Limb (tissue), 2 donors: ENCODE results near the gene USP17L18.
A peak's percentile ranks its signal among the peaks of the same experiment; 100 is the strongest.
"Not testable (repeated sequence)": the region's sequence is repeated elsewhere in the genome, so short reads cannot be mapped to it uniquely, and the experiment has no call there.

ENCODE experiments used
- DNase-seq, 2 donors: peaks; one replicate each; pipeline ENCODE4 v3.0.0-alpha.2; 2016; ENCODE audit errors: extremely low spot score in 2 of 2

The USP17L18 gene, protein sequence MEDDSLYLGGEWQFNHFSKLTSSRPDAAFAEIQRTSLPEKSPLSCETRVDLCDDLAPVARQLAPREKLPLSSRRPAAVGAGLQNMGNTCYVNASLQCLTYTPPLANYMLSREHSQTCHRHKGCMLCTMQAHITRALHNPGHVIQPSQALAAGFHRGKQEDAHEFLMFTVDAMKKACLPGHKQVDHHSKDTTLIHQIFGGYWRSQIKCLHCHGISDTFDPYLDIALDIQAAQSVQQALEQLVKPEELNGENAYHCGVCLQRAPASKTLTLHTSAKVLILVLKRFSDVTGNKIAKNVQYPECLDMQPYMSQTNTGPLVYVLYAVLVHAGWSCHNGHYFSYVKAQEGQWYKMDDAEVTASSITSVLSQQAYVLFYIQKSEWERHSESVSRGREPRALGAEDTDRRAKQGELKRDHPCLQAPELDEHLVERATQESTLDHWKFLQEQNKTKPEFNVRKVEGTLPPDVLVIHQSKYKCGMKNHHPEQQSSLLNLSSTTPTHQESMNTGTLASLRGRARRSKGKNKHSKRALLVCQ

DNA sequence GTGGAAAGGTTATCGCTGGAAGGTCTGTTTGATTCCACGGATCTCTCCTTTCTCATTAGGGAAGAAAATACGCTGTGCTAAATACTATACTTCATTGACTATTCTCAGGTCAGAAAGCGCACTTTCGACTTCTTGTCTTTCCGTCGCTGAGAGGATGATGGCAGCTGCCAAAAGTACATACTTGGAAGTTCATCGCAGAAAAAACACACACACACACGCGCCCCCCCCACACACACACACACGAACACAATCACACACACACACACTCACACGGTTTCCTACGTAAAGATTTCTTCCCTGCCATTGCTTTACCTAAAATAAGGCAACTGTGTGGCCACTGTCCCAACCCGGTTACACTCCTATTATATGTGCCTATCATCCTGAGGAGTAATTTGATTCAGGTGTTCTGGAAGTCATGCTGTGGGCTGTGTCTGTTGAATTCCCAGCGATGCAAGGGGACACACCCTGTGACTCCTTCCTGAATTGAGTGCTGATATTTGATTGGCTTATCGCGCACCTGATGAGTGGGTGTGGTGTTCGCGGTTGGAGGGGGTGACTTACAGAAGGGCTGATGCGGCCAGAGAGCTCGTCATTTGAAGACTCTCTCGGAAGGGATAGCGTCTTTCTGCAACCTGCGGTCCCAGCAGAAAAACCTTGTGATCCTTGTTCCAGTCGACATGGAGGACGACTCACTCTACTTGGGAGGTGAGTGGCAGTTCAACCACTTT, at the start of gene USP17L18:
USP17L18 (plus strand) TSS at position 678 of the 728 bp plus-strand sequence; CDS start at position 678, 0 bp downstream.
- not testable (repeated sequence) for DNase-seq

DNA sequence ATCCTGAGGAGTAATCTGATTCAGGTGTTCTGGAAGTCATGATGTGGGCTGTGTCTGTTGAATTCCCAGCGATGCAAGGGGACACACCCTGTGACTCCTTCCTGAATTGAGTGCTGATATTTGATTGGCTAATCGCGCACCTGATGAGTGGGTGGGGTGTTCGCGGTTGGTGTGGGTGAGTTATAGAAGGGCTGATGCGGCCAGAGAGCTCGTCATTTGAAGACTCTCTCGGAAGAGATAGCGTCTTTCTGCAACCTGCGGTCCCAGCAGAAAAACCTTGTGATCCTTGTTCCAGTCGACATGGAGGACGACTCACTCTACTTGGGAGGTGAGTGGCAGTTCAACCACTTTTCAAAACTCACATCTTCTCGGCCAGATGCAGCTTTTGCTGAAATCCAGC, 38.1 kb upstream of the USP17L18 start, which contains the start of gene USP17L10:
USP17L10 (plus strand) TSS at position 301 of the 400 bp plus-strand sequence; CDS start at position 301, 0 bp downstream.
- not testable (repeated sequence) for DNase-seq

DNA sequence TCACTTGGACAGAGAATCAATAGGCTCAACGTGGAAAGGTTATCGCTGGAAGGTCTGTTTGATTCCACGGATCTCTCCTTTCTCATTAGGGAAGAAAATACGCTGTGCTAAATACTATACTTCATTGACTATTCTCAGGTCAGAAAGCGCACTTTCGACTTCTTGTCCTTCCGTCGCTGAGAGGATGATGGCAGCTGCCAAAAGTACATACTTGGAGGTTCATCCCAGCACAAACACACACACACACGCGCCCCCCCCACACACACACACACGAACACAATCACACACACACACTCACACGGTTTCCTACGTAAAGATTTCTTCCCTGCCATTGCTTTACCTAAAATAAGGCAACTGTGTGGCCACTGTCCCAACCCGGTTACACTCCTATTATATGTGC, 33.7 kb upstream of the USP17L18 start:
- not testable (repeated sequence) for DNase-seq

DNA sequence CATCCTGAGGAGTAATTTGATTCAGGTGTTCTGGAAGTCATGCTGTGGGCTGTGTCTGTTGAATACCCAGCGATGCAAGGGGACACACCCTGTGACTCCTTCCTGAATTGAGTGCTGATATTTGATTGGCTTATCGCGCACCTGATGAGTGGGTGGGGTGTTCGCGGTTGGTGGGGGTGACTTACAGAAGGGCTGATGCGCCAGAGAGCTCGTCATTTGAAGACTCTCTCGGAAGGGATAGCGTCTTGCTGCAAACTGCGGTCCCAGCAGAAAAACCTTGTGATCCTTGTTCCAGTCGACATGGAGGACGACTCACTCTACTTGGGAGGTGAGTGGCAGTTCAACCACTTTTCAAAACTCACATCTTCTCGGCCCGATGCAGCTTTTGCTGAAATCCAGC, 33.3 kb upstream of the USP17L18 start, which contains the start of gene USP17L11:
USP17L11 (plus strand) TSS at position 301 of the 400 bp plus-strand sequence; CDS start at position 301, 0 bp downstream.
- DNase-seq: not testable (repeated sequence)

DNA sequence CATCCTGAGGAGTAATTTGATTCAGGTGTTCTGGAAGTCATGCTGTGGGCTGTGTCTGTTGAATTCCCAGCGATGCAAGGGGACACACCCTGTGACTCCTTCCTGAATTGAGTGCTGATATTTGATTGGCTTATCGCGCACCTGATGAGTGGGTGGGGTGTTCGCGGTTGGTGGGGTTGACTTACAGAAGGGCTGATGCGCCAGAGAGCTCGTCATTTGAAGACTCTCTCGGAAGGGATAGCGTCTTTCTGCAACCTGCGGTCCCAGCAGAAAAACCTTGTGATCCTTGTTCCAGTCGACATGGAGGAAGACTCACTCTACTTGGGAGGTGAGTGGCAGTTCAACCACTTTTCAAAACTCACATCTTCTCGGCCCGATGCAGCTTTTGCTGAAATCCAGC, 28.6 kb upstream of the USP17L18 start, which contains the start of gene USP17L12:
USP17L12 (plus strand) TSS at position 301 of the 400 bp plus-strand sequence; CDS start at position 301, 0 bp downstream.
- not testable (repeated sequence) for DNase-seq

DNA sequence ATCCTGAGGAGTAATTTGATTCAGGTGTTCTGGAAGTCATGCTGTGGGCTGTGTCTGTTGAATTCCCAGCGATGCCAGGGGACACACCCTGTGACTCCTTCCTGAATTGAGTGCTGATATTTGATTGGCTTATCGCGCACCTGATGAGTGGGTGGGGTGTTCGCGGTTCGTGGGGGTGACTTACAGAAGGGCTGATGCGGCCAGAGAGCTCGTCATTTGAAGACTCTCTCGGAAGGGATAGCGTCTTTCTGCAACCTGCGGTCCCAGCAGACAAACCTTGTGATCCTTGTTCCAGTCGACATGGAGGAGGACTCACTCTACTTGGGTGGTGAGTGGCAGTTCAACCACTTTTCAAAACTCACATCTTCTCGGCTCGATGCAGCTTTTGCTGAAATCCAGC, 23.8 kb upstream of the USP17L18 start, which contains the start of gene USP17L13:
USP17L13 (plus strand) TSS at position 301 of the 400 bp plus-strand sequence; CDS start at position 301, 0 bp downstream.
- DNase-seq: not testable (repeated sequence)

DNA sequence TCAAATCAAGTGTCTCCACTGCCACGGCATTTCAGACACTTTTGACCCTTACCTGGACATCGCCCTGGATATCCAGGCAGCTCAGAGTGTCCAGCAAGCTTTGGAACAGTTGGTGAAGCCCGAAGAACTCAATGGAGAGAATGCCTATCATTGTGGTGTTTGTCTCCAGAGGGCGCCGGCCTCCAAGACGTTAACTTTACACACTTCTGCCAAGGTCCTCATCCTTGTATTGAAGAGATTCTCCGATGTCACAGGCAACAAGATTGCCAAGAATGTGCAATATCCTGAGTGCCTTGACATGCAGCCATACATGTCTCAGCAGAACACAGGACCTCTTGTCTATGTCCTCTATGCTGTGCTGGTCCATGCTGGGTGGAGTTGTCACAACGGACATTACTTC, 18.2 kb upstream of the USP17L18 start:
- not testable (repeated sequence) for DNase-seq

DNA sequence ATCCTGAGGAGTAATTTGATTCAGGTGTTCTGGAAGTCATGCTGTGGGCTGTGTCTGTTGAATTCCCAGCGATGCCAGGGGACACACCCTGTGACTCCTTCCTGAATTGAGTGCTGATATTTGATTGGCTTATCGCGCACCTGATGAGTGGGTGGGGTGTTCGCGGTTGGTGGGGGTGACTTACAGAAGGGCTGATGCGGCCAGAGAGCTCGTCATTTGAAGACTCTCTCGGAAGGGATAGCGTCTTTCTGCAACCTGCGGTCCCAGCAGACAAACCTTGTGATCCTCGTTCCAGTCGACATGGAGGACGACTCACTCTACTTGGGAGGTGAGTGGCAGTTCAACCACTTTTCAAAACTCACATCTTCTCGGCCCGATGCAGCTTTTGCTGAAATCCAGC, 14.3 kb upstream of the USP17L18 start, which contains the start of gene USP17L15:
USP17L15 (plus strand) TSS at position 301 of the 400 bp plus-strand sequence; CDS start at position 301, 0 bp downstream.
- not testable (repeated sequence) for DNase-seq

DNA sequence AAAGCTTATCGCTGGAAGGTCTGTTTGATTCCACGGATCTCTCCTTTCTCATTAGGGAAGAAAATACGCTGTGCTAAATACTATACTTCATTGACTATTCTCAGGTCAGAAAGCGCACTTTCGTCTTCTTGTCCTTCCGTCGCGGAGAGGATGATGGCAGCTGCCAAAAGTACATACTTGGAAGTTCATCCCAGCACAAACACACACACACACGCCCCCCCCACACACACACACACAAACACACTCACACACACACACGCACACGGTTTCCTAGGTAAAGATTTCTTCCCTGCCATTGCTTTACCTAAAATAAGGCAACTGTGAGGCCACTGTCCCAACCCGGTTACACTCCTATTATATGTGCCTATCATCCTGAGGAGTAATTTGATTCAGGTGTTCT, 10.0 kb upstream of the USP17L18 start:
- DNase-seq: peak in 1 of 2 donors; percentile 0

DNA sequence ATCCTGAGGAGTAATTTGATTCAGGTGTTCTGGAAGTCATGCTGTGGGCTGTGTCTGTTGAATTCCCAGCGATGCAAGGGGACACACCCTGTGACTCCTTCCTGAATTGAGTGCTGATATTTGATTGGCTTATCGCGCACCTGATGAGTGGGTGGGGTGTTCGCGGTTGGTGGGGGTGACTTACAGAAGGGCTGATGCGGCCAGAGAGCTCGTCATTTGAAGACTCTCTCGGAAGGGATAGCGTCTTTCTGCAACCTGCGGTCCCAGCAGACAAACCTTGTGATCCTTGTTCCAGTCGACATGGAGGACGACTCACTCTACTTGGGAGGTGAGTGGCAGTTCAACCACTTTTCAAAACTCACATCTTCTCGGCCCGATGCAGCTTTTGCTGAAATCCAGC, 4.9 kb upstream of the USP17L18 start, which contains the start of gene USP17L17:
USP17L17 (plus strand) TSS at position 301 of the 400 bp plus-strand sequence; CDS start at position 301, 0 bp downstream.
- not testable (repeated sequence) for DNase-seq

DNA sequence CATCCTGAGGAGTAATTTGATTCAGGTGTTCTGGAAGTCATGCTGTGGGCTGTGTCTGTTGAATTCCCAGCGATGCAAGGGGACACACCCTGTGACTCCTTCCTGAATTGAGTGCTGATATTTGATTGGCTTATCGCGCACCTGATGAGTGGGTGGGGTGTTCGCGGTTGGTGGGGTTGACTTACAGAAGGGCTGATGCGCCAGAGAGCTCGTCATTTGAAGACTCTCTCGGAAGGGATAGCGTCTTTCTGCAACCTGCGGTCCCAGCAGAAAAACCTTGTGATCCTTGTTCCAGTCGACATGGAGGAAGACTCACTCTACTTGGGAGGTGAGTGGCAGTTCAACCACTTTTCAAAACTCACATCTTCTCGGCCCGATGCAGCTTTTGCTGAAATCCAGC, 4.6 kb downstream of the USP17L18 start, which contains the start of gene USP17L19:
USP17L19 (plus strand) TSS at position 301 of the 400 bp plus-strand sequence; CDS start at position 301, 0 bp downstream.
- DNase-seq: not testable (repeated sequence)

DNA sequence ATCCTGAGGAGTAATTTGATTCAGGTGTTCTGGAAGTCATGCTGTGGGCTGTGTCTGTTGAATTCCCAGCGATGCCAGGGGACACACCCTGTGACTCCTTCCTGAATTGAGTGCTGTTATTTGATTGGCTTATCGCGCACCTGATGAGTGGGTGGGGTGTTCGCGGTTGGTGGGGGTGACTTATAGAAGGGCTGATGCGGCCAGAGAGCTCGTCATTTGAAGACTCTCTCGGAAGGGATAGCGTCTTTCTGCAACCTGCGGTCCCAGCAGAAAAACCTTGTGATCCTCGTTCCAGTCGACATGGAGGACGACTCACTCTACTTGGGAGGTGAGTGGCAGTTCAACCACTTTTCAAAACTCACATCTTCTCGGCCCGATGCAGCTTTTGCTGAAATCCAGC, 9.4 kb downstream of the USP17L18 start, which contains the start of gene USP17L20:
USP17L20 (plus strand) TSS at position 301 of the 400 bp plus-strand sequence; CDS start at position 301, 0 bp downstream.
- DNase-seq: not testable (repeated sequence)

DNA sequence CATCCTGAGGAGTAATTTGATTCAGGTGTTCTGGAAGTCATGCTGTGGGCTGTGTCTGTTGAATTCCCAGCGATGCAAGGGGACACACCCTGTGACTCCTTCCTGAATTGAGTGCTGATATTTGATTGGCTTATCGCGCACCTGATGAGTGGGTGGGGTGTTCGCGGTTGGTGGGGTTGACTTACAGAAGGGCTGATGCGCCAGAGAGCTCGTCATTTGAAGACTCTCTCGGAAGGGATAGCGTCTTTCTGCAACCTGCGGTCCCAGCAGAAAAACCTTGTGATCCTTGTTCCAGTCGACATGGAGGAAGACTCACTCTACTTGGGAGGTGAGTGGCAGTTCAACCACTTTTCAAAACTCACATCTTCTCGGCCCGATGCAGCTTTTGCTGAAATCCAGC, 14.1 kb downstream of the USP17L18 start, which contains the start of gene USP17L21:
USP17L21 (plus strand) TSS at position 301 of the 400 bp plus-strand sequence; CDS start at position 301, 0 bp downstream.
- DNase-seq: not testable (repeated sequence)

DNA sequence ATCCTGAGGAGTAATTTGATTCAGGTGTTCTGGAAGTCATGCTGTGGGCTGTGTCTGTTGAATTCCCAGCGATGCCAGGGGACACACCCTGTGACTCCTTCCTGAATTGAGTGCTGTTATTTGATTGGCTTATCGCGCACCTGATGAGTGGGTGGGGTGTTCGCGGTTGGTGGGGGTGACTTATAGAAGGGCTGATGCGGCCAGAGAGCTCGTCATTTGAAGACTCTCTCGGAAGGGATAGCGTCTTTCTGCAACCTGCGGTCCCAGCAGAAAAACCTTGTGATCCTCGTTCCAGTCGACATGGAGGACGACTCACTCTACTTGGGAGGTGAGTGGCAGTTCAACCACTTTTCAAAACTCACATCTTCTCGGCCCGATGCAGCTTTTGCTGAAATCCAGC, 18.9 kb downstream of the USP17L18 start, which contains the start of gene USP17L22:
USP17L22 (plus strand) TSS at position 301 of the 400 bp plus-strand sequence; CDS start at position 301, 0 bp downstream.
- DNase-seq: not testable (repeated sequence)

DNA sequence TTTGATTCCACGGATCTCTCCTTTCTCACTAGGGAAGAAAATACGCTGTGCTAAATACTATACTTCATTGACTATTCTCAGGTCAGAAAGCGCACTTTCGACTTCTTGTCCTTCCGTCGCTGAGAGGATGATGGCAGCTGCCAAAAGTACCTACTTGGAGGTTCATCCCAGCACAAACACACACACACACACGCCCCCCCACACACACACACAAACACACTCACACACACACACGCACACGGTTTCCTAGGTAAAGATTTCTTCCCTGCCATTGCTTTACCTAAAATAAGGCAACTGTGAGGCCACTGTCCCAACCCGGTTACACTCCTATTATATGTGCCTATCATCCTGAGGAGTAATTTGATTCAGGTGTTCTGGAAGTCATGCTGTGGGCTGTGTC, 23.3 kb downstream of the USP17L18 start:
- not testable (repeated sequence) for DNase-seq
